NCI-H1694 treated with DMSO at 0.1 percent for 48 hours (cell line): Measurements from ENCODE around the gene INO80E.
"Not testable (repeated sequence)": the region's sequence is repeated elsewhere in the genome, so short reads cannot be mapped to it uniquely, and the experiment has no call there.

Source experiments
- DNase-seq: peaks from one replicate; lab custom pipeline; 2025; lab: John Stamatoyannopoulos, UW

Gene INO80E

GRCh38 chr16:29995911-29996765, at the start of gene INO80E:
INO80E (plus strand) TSS chr16:29996241; CDS start chr16:29996311, 70 bp downstream.
- peak; percentile 90 for DNase-seq

GRCh38 chr16:29947897-29948296, 48.1 kb upstream of the INO80E start:
- no peak for DNase-seq

- DNase-seq = no peak
These were observed 45.1 kb upstream of the INO80E start for GRCh38 chr16:29950806-29951461.

- no peak for DNase-seq
These were observed 44.2 kb upstream of the INO80E start for GRCh38 chr16:29951625-29952365.

GRCh38 chr16:29958756-29959155, 37.3 kb upstream of the INO80E start:
- DNase-seq = no peak

- DNase-seq = no peak
These were observed 36.7 kb upstream of the INO80E start for GRCh38 chr16:29959293-29959692.

- DNase-seq = not testable (repeated sequence)
These were observed 36.2 kb upstream of the INO80E start for GRCh38 chr16:29959821-29960220.

GRCh38 chr16:29961127-29961478, 34.9 kb upstream of the INO80E start:
- peak; percentile 10 for DNase-seq

GRCh38 chr16:29961479-29962343, 34.3 kb upstream of the INO80E start, which contains the start of gene TMEM219:
TMEM219 (plus strand) TSS chr16:29962079; CDS start chr16:29963144, 1,065 bp downstream.
- DNase-seq = peak; percentile 68

- no peak for DNase-seq
These were observed 33.6 kb upstream of the INO80E start for GRCh38 chr16:29962344-29962994.

GRCh38 chr16:29963021-29963743, 32.9 kb upstream of the INO80E start:
- no peak for DNase-seq

- DNase-seq = no peak
These were observed 27.8 kb upstream of the INO80E start for GRCh38 chr16:29968205-29968604.

GRCh38 chr16:29971304-29971703, 24.7 kb upstream of the INO80E start:
- no peak for DNase-seq

- no peak for DNase-seq
These were observed 23.5 kb upstream of the INO80E start for GRCh38 chr16:29972500-29972899.

GRCh38 chr16:29972992-29973383, 23.1 kb upstream of the INO80E start:
- no peak for DNase-seq

GRCh38 chr16:29973384-29974246, 22.4 kb upstream of the INO80E start, which contains the start of gene TAOK2:
TAOK2 (plus strand) TSS chr16:29973868; CDS start chr16:29977773, 3,905 bp downstream.
- DNase-seq = peak; percentile 86

GRCh38 chr16:29974291-29975133, 21.5 kb upstream of the INO80E start:
- DNase-seq = no peak

GRCh38 chr16:29975134-29975538, 20.9 kb upstream of the INO80E start:
- no peak for DNase-seq
